RWPE1 (cell line): ENCODE measurements around the gene ACVR2B.

ENCODE experiments used
- CTCF ChIA-PET: fragments of 350-600 bp; sonication (Branson Sonifier 250); formaldehyde crosslinking; extraction: SDS; loops from one replicate; lab custom pipeline; 2021; lab: Yijun Ruan, JAX
- POLR2A ChIA-PET: fragments of 400-600 bp; formaldehyde crosslinking; extraction: SDS; loops from one replicate; lab custom pipeline; 2020; ENCODE audit warnings: antibody characterized with exemption; ENCODE audit not compliant: low non-redundant PET; lab: Yijun Ruan, JAX
- DNase-seq: peaks from one replicate; pipeline ENCODE4 v3.0.0; 2012; ENCODE audit warnings: low spot score
- H3K27ac ChIP-seq: fragments of 450-650 bp; 2 replicates; pipeline ENCODE4 v1.5.1; 2017
- TF ChIP-seq, protein P1 (sequence below): fragments of 450-650 bp; conservative IDR thresholded peaks from 2 replicates; pipeline ENCODE4 v1.5.1; 2017; ENCODE audit warnings: low read depth, mild to moderate bottlenecking

ACVR2B gene

DNA sequence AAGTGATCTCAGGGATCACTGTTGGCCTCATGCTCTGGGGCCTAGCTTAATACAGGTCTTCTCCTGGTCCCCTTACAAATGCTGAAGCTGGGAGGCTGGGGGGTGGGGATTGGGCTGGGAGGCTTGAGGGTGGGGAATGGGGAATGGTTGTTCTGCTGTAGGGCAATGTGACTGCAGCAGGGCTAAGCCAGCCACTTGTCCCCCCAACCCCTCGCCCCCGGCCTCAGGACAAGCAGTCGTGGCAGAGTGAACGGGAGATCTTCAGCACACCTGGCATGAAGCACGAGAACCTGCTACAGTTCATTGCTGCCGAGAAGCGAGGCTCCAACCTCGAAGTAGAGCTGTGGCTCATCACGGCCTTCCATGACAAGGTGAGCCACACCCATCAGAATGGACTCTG is 25.2 kb downstream of the ACVR2B start:
- DNase-seq = no peak
- ChIA-PET POLR2A (no interaction called here), CTCF (interaction anchor here (0.5 kb wide), 1 partner anchor 23 kb away, joined by 5 read pairs; no protein-coding TSS in a partner anchor)
- no peak overlapping the region for H3K27ac ChIP-seq
- TF ChIP-seq, protein P1, sequence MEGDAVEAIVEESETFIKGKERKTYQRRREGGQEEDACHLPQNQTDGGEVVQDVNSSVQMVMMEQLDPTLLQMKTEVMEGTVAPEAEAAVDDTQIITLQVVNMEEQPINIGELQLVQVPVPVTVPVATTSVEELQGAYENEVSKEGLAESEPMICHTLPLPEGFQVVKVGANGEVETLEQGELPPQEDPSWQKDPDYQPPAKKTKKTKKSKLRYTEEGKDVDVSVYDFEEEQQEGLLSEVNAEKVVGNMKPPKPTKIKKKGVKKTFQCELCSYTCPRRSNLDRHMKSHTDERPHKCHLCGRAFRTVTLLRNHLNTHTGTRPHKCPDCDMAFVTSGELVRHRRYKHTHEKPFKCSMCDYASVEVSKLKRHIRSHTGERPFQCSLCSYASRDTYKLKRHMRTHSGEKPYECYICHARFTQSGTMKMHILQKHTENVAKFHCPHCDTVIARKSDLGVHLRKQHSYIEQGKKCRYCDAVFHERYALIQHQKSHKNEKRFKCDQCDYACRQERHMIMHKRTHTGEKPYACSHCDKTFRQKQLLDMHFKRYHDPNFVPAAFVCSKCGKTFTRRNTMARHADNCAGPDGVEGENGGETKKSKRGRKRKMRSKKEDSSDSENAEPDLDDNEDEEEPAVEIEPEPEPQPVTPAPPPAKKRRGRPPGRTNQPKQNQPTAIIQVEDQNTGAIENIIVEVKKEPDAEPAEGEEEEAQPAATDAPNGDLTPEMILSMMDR = no peak

DNA sequence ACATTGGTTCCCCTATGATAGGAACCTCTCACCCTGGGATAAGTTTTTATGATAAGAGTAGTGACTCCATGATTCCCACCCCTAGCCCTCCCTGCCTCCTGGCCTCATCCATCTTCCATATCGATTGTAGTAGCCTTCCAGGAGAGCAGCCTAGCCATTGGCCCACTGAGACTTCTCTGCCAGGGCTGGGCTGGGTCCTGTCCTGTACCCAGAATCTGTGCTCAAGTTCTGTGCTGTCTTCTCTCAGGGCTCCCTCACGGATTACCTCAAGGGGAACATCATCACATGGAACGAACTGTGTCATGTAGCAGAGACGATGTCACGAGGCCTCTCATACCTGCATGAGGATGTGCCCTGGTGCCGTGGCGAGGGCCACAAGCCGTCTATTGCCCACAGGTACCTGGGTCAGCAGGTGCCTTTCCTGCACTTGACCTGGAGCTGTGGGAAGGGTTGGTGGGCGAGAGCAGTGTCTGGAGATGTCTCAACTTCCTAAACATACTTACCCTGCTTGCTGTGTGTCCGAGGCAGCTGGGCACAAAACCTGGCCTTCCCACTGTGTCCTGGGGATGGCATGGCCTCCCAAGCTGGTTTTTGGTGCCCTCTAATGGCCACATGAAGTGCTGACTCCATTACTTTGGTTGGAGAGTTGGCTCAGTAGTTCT is 25.9 kb downstream of the ACVR2B start:
- no peak overlapping the region for H3K27ac ChIP-seq
- TF ChIP-seq, protein P1 = peak; percentile 89
- DNase-seq = peak; percentile 62
- CTCF ChIA-PET = interaction anchor here (0.6 to 1.3 kb wide), 5 partner anchors 10 to 1501 kb away, joined by 3 to 9 read pairs (median 5); partner anchors contain the start of gene XYLB
- POLR2A ChIA-PET = no interaction called here

DNA sequence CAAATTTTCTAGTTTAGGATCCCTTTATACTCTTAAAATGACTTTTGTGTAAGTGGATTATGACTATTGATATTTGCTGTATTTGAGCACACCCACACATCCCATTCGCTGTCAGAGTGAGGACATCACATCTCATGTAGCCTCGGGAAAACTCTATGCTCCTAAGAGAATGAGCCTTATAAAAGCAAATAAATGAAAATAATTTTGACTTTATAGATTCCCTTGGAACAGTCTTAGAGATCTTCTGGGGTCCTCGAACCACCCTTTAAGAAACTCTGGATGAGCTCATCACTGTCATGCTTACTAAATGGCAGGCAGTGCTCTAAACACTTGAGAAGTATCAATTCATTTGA is 26.4 kb downstream of the ACVR2B start:
- ChIA-PET CTCF (interaction anchor here (0.7 to 1.3 kb wide), 3 partner anchors 9 to 1502 kb away, joined by 3 to 9 read pairs (median 5); partner anchors contain the start of gene XYLB), POLR2A (no interaction called here)
- TF ChIP-seq, protein P1 = peak; percentile 41; the same call in 1 of the 2 replicates
- H3K27ac ChIP-seq = no peak overlapping the region
- DNase-seq = no peak

DNA sequence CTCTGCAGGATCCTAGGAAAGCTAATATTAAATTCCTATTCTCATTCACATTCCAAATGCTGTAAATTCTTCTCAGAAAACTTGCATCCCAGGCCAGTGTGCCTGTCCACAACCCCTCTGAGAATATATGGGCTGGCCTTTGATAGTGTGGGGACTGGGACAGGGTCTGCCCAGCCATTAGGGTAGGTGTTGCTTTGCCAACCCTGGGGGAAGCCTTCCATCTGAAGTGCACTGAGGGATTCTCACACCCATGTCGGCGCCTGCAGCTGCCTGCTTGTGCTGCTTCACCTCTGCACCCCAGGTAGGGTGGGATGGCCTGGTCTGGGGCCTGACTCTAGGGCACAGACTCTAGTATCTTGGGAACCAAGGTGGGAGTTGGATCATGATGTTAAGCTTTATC is 27.2 kb downstream of the ACVR2B start:
- POLR2A ChIA-PET = no interaction called here
- CTCF ChIA-PET = interaction anchor here (0.6 to 1.6 kb wide), 2 partner anchors 135 to 372 kb away, joined by 3 read pairs; partner anchors contain the start of gene XYLB

DNA sequence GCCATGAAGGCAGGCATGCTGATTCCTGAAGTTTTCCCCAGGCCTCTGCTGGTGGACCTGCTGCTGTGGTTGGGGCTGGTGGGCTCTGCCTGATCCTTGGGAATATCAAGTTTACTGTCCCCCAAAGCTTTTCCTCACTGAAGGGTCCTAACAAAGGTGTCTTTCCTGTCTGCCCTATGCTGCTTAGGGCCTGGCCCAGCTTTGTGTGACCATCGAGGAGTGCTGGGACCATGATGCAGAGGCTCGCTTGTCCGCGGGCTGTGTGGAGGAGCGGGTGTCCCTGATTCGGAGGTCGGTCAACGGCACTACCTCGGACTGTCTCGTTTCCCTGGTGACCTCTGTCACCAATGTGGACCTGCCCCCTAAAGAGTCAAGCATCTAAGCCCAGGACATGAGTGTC is 29.3 kb downstream of the ACVR2B start:
- CTCF ChIA-PET = no interaction called here
- no peak overlapping the region for H3K27ac ChIP-seq
- TF ChIP-seq, protein P1 = no peak
- no peak for DNase-seq
- POLR2A ChIA-PET = no interaction called here

More for the DNA sequence above, 27.2 kb downstream of the ACVR2B start:
- DNase-seq = no peak
- TF ChIP-seq, protein P1 = no peak
- H3K27ac ChIP-seq = no peak overlapping the region

DNA sequence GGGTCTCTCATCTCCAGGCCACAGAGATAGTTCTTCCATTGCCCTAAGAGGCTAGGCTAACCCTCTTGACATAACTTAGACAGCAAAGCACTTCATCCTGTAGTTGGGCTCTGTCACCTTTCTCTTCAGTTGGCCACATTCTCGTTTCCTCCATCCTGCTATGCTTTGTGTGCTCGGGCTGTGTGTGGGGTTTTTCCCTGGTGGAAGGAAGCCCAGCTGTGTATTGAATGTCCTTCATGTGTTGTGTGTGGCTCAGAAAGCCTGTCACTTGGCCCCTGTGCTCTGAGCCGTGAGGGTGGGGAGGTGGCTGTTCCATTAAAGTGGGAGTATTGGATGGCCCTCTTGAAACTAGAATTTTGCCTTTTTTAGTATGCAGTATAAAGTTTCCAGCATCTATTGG is 33.6 kb downstream of the ACVR2B start:
- ChIA-PET POLR2A (no interaction called here), CTCF (interaction anchor here (0.5 kb wide), 1 partner anchor 1428 kb away, joined by 3 read pairs; no protein-coding TSS in a partner anchor)
- DNase-seq = no peak
- H3K27ac ChIP-seq = no peak overlapping the region
- TF ChIP-seq, protein P1 = no peak
